ENCODE measurements around the gene NEBL. TPM values are rescaled to one million over a fixed set of nuclear protein-coding genes. Genes with fewer than 3 reads are reported as not detected.

Gene NEBL
- total RNA-seq, 4 donors from 2014 or later, result 33.9 to 66.0 (median 53.4) TPM

GRCh38 chr10:20888620-20889330, 8.3 kb downstream of the NEBL start:
- no peak overlapping the region for H3K27ac ChIP-seq
- WGBS, 2 donors, result 50 to 63% methylated on average over 7 of the region's 7 CpGs
- H3K4me1 ChIP-seq, result peaks cover 0 to 6% (median 0%) of the 10 kb centered on the region in 3 donors
- H3K9me3 ChIP-seq, result no peaks in the 10 kb centered on the region
- H3K36me3 ChIP-seq, result no peaks in the 10 kb centered on the region
- TF ChIP-seq POLR2A (IDR thresholded peaks at IDR 0.05) (no peak), CTCF (IDR thresholded peaks at IDR 0.05) (no peak)
- no peak for DNase-seq
- intact Hi-C loops (cut with DNase I), result no loop called here
- H3K27me3 ChIP-seq, result no peaks in the 10 kb centered on the region
- no peak overlapping the region for H3K4me3 ChIP-seq

GRCh38 chr10:20887706-20888555, 9.2 kb downstream of the NEBL start:
- no peak overlapping the region for H3K27ac ChIP-seq

GRCh38 chr10:20885678-20886077, 11.4 kb downstream of the NEBL start:
- Histone ChIP-seq H3K4me3 (no peak overlapping the region), H3K27ac (no peak overlapping the region), H3K9me3 (no peaks in the 10 kb centered on the region), H3K27me3 (no peaks in the 10 kb centered on the region), H3K4me1 (peaks cover 0 to 6% (median 0%) of the 10 kb centered on the region in 3 donors), H3K36me3 (peaks cover 0 to 3% (median 0%) of the 10 kb centered on the region in 3 donors)
- TF ChIP-seq POLR2A (IDR thresholded peaks at IDR 0.05) (no peak), CTCF (IDR thresholded peaks at IDR 0.05) (no peak)
- WGBS, 2 donors, result 29 to 31% methylated on average over 3 of the region's 3 CpGs
- DNase-seq, result no peak
- intact Hi-C loops (cut with DNase I), result no loop called here

More at GRCh38 chr10:20887706-20888555, 9.2 kb downstream of the NEBL start:
- Histone ChIP-seq H3K4me3 (no peak overlapping the region), H3K36me3 (no peaks in the 10 kb centered on the region), H3K9me3 (no peaks in the 10 kb centered on the region), H3K27me3 (no peaks in the 10 kb centered on the region), H3K4me1 (peaks cover 0 to 6% (median 0%) of the 10 kb centered on the region in 3 donors)
- WGBS, 2 donors, result 56 to 58% methylated on average over 7 of the region's 7 CpGs
- DNase-seq, result no peak
- intact Hi-C loops (cut with DNase I), result no loop called here
- TF ChIP-seq CTCF (IDR thresholded peaks at IDR 0.05) (no peak), POLR2A (IDR thresholded peaks at IDR 0.05) (no peak)

- H3K27ac ChIP-seq, result no peak overlapping the region
- H3K4me1 ChIP-seq, result peaks cover 0 to 6% (median 0%) of the 10 kb centered on the region in 3 donors
- WGBS, 2 donors, result 87 to 92% methylated on average over 2 of the region's 2 CpGs
- no peaks in the 10 kb centered on the region for H3K9me3 ChIP-seq
- no peaks in the 10 kb centered on the region for H3K27me3 ChIP-seq
- no peak for DNase-seq
- TF ChIP-seq CTCF (IDR thresholded peaks at IDR 0.05), result no peak
- TF ChIP-seq POLR2A (IDR thresholded peaks at IDR 0.05), result no peak
- intact Hi-C loops (cut with DNase I), result no loop called here
- peaks cover 0 to 13% (median 0%) of the 10 kb centered on the region in 3 donors for H3K36me3 ChIP-seq
- no peak overlapping the region for H3K4me3 ChIP-seq
Measured at GRCh38 chr10:20883552-20883951, 13.6 kb downstream of the NEBL start.

- no peak for TF ChIP-seq POLR2A (IDR thresholded peaks at IDR 0.05)
- no peak for TF ChIP-seq CTCF (IDR thresholded peaks at IDR 0.05)
- WGBS, 2 donors, result 52 to 77% methylated on average over 2 of the region's 2 CpGs
- H3K9me3 ChIP-seq, result no peaks in the 10 kb centered on the region
- no peak overlapping the region for H3K27ac ChIP-seq
- H3K36me3 ChIP-seq, result peaks cover 0 to 13% (median 0%) of the 10 kb centered on the region in 3 donors
- intact Hi-C loops (cut with DNase I), result no loop called here
- DNase-seq, result no peak
- H3K4me3 ChIP-seq, result no peak overlapping the region
- H3K4me1 ChIP-seq, result peaks cover 0 to 6% (median 0%) of the 10 kb centered on the region in 3 donors
- no peaks in the 10 kb centered on the region for H3K27me3 ChIP-seq
Measured at GRCh38 chr10:20882091-20882490, 15.0 kb downstream of the NEBL start.
